Adrenal gland (tissue), 12 donors: ENCODE results near the gene C1QTNF2. TPM values are rescaled to one million over a fixed set of nuclear protein-coding genes. Genes with fewer than 3 reads are reported as not detected.

Experiments
- DNase-seq, 7 donors: peaks; one replicate each; pipeline ENCODE4 v3.0.0-alpha.2; 2019 to 2020
- H3K27ac ChIP-seq, 5 donors: fragments of 200-600 bp; sonication (generic) in 4 of 5; 1 replicate in 3 of 5; 2 replicates in 2 of 5; pipeline versions ENCODE4 v1.5.1 to v1.8.0; 2016 to 2020; ENCODE audit warnings: mild to moderate bottlenecking in 1 of 5
- H3K27me3 ChIP-seq: fragments of 200-600 bp; 2 replicates; pipeline ENCODE4 v1.8.0; 2021
- H3K36me3 ChIP-seq, 2 donors: fragments of 200-600 bp; replicated peaks in 1 of 2; 1 replicate in 1 of 2; 2 replicates in 1 of 2; pipeline versions ENCODE4 v1.5.1 to v1.8.0; 2018 to 2022
- H3K4me1 ChIP-seq, 2 donors: fragments of 200-600 bp; replicated peaks in 1 of 2; 1 replicate in 1 of 2; 2 replicates in 1 of 2; pipeline versions ENCODE4 v1.5.1 to v1.8.0; 2018 to 2021
- H3K4me3 ChIP-seq, 4 donors: fragments of 200-600 bp; sonication (generic) in 3 of 4; one replicate each; pipeline ENCODE4 v1.5.1; 2016 to 2018
- H3K9me3 ChIP-seq, 3 donors: fragments of 200-600 bp; sonication (generic) in 1 of 3; replicated peaks in 1 of 3; 1 replicate in 2 of 3; 2 replicates in 1 of 3; pipeline versions ENCODE4 v1.5.1 to v1.8.0; 2016 to 2021
- POLR2A ChIP-seq, 2 donors: fragments of 450-650 bp; IDR thresholded peaks; one replicate each; pipeline ENCODE4 v1.6.1; 2017; ENCODE audit warnings: antibody characterized with exemption in 2 of 2, mild to moderate bottlenecking in 2 of 2, moderate library complexity in 1 of 2
- WGBS, 4 donors: extraction: QIAGEN DNeasy Blood & Tissue Kit in 2 of 4; methylation state at CpG; one replicate each; pipeline versions ENCODE4 v1.1.5 to v1.1.7; 2013 to 2017; 5-methylcytosine and 5-hydroxymethylcytosine counted together
- intact Hi-C, 2 donors: fragments of 100-400 bp; cut with DNase I; formaldehyde crosslinking; loops; one replicate each; pipeline versions ENCODE4 v1.14.1 to v1.15.0; 2022 to 2023
- polyA plus RNA-seq, 3 donors: library from polyadenylated mRNA; stranded (reverse); fragments of 200-250 nt in 2 of 3; fragments of 350-450 nt in 1 of 3; fragmentation: Illumina TruSeq in 1 of 3; extraction: RNeasy Lipid Tissue Mini Kit (QIAGEN cat#74804) in 1 of 3; gene quantifications; one replicate each; pipeline ENCODE4 v1.2.3, GENCODE V29; 2013 to 2014
- total RNA-seq, 9 donors: library from RNA; depleted of rRNA in 4 of 9; stranded (reverse); fragments of >200 nt in 4 of 9; fragments of 120-200 nt in 1 of 9; fragmentation: NEBNext Ultra II Directional in 1 of 9; extraction: Animal tissue kit (Norgen Biotek cat#: 25700) in 1 of 9; gene quantifications; one replicate each; pipeline versions ENCODE4 v1.1.0 to v1.2.4, GENCODE V29; 2013 to 2023
- TF ChIP-seq, protein P1 (sequence below), 6 experiments: fragments of 450-650 bp in 4 of 6; fragments of 200-600 bp in 2 of 6; sonication (generic) in 1 of 6; IDR thresholded peaks; 1 replicate in 5 of 6; 2 replicates in 1 of 6; pipeline versions ENCODE4 v1.5.1 to v1.8.0; 2016 to 2021; ENCODE audit warnings: antibody characterized with exemption in 6 of 6, mild to moderate bottlenecking in 2 of 6, moderate library complexity in 1 of 6
- donor health status: healthy with polysubstance abuse.
- donor health status: Bipolar disorder and iron deficiency.
- donor health status: DM: yes; HTN: yes; CAD: no.
- donor health status: DM: no; HTN: no; CAD: no.
- donor health status: DM: no; HTN: no; CAD: no.
- donor health status: DM: yes; HTN: yes; CAD: no.

C1QTNF2 gene
- total and polyA plus RNA-seq, 12 donors: 0.11 to 2.1 (median 0.53) TPM; not detected in 1

GRCh38 chr5:160378330-160378729 is 7.9 kb upstream of the C1QTNF2 start:
- H3K27me3 ChIP-seq: no peaks in the 10 kb centered on the region
- no peak for TF ChIP-seq POLR2A (IDR thresholded peaks at IDR 0.05)
- H3K9me3 ChIP-seq: no peaks in the 10 kb centered on the region
- WGBS, 4 donors: 43 to 70% (median 60%) methylated on average over 2 of the region's 2 CpGs
- no peaks in the 10 kb centered on the region for H3K4me1 ChIP-seq
- no peak for DNase-seq
- intact Hi-C loops: no loop called here
- no peaks in the 10 kb centered on the region for H3K36me3 ChIP-seq
- H3K4me3 ChIP-seq: no peak overlapping the region
- H3K27ac ChIP-seq: no peak overlapping the region

GRCh38 chr5:160377651-160378050 is 7.2 kb upstream of the C1QTNF2 start:
- no peak overlapping the region for H3K27ac ChIP-seq
- no peaks in the 10 kb centered on the region for H3K36me3 ChIP-seq
- H3K4me3 ChIP-seq: no peak overlapping the region
- no peaks in the 10 kb centered on the region for H3K27me3 ChIP-seq
- TF ChIP-seq, protein P1, sequence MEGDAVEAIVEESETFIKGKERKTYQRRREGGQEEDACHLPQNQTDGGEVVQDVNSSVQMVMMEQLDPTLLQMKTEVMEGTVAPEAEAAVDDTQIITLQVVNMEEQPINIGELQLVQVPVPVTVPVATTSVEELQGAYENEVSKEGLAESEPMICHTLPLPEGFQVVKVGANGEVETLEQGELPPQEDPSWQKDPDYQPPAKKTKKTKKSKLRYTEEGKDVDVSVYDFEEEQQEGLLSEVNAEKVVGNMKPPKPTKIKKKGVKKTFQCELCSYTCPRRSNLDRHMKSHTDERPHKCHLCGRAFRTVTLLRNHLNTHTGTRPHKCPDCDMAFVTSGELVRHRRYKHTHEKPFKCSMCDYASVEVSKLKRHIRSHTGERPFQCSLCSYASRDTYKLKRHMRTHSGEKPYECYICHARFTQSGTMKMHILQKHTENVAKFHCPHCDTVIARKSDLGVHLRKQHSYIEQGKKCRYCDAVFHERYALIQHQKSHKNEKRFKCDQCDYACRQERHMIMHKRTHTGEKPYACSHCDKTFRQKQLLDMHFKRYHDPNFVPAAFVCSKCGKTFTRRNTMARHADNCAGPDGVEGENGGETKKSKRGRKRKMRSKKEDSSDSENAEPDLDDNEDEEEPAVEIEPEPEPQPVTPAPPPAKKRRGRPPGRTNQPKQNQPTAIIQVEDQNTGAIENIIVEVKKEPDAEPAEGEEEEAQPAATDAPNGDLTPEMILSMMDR (IDR thresholded peaks at IDR 0.05): no peak
- TF ChIP-seq POLR2A (IDR thresholded peaks at IDR 0.05): no peak
- DNase-seq: no peak
- WGBS, 4 donors: 86 to 90% (median 88%) methylated on average over 5 of the region's 5 CpGs
- H3K9me3 ChIP-seq: no peaks in the 10 kb centered on the region
- no peaks in the 10 kb centered on the region for H3K4me1 ChIP-seq
- intact Hi-C loops: no loop called here

DNA sequence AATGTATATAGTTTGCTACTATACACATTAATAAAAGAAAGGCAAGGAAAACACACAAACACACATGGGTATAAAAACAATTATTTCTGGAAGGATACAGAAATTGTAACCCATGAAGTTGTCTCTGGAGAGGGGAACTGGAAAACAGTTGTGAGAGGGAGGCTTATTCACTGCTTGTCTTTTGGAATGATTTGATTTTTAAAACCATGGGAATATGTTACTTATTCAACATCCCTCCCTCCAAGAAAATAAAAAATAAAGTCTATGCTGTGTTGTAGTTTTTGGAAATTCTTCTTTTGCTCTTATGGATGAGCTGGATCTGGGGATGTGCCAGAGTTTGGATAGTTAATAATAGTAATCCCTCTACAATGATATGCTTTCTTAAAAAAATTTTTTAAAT is 6.0 kb upstream of the C1QTNF2 start:
- H3K27ac ChIP-seq: no peak overlapping the region
- intact Hi-C loops: no loop called here

DNA sequence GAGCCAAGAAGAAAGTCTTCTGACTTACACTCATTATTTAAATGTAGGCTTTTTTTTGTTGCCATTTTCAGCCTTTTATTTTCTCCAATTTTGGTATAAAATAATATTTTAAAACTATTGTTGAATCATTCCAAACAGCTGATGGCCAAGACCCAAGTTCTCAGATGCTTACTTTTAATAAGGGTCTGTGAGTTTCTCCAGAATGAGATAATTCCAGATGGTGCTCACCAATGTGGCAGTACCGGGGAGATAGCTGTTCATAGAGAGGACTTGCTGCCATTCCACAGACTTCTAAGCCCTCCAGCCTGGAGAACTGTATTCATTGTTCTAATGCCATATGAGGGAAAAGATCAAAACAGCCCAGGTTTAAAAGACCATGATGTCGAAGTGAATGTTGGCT is 5.3 kb upstream of the C1QTNF2 start:
- no peaks in the 10 kb centered on the region for H3K4me1 ChIP-seq
- no peak overlapping the region for H3K27ac ChIP-seq
- intact Hi-C loops: no loop called here
- no peak for TF ChIP-seq POLR2A (IDR thresholded peaks at IDR 0.05)
- TF ChIP-seq, protein P1 (IDR thresholded peaks at IDR 0.05): no peak
- DNase-seq: no peak
- WGBS, 4 donors: 80 to 92% (median 83%) methylated on average over 2 of the region's 2 CpGs
- H3K36me3 ChIP-seq: no peaks in the 10 kb centered on the region
- no peak overlapping the region for H3K4me3 ChIP-seq
- H3K9me3 ChIP-seq: no peaks in the 10 kb centered on the region
- H3K27me3 ChIP-seq: no peaks in the 10 kb centered on the region

More for the DNA sequence above, 6.0 kb upstream of the C1QTNF2 start:
- no peaks in the 10 kb centered on the region for H3K27me3 ChIP-seq
- TF ChIP-seq, protein P1 (IDR thresholded peaks at IDR 0.05): no peak
- TF ChIP-seq POLR2A (IDR thresholded peaks at IDR 0.05): no peak
- H3K9me3 ChIP-seq: no peaks in the 10 kb centered on the region
- no peaks in the 10 kb centered on the region for H3K36me3 ChIP-seq
- no peak overlapping the region for H3K4me3 ChIP-seq
- DNase-seq: no peak
- H3K4me1 ChIP-seq: no peaks in the 10 kb centered on the region

GRCh38 chr5:160375166-160375565 is 4.7 kb upstream of the C1QTNF2 start:
- DNase-seq: no peak
- TF ChIP-seq, protein P1 (IDR thresholded peaks at IDR 0.05): no peak
- no peak for TF ChIP-seq POLR2A (IDR thresholded peaks at IDR 0.05)
- no peaks in the 10 kb centered on the region for H3K36me3 ChIP-seq
- H3K9me3 ChIP-seq: no peaks in the 10 kb centered on the region
- intact Hi-C loops: no loop called here
- H3K4me1 ChIP-seq: no peaks in the 10 kb centered on the region
- no peak overlapping the region for H3K4me3 ChIP-seq
- no peak overlapping the region for H3K27ac ChIP-seq
- H3K27me3 ChIP-seq: no peaks in the 10 kb centered on the region
